DOHH2 (cell line): ENCODE results near the gene HTRA2.
A peak's percentile ranks its signal among the peaks of the same experiment; 100 is the strongest.

Experiments used
- H3F3A ChIP-seq: fragments of 200-600 bp; sonication (generic), shearing (Covaris generic); 2 replicates; pipeline ENCODE4 v1.6.0; 2016; ENCODE audit warnings: antibody characterized with exemption, mild to moderate bottlenecking; ENCODE audit not compliant: control insufficient read depth, insufficient read depth
- H3K27ac ChIP-seq: fragments of 200-600 bp; sonication (generic); 2 replicates; pipeline ENCODE4 v1.5.1; 2014; ENCODE audit warnings: low read depth, mild to moderate bottlenecking, low read length, moderate library complexity
- H3K27me3 ChIP-seq: fragments of 200-600 bp; sonication (generic); 2 replicates; pipeline ENCODE4 v1.6.1; 2014; ENCODE audit warnings: mild to moderate bottlenecking, low read length, mixed read lengths; ENCODE audit not compliant: control insufficient read depth
- H3K36me3 ChIP-seq: fragments of 200-600 bp; sonication (generic); 2 replicates; pipeline ENCODE4 v1.6.1; 2014; ENCODE audit warnings: mild to moderate bottlenecking, low read length, moderate library complexity, mixed read lengths; ENCODE audit not compliant: control insufficient read depth
- H3K4me1 ChIP-seq: fragments of 200-600 bp; sonication (generic); 2 replicates; pipeline ENCODE4 v1.6.1; 2014; ENCODE audit warnings: mild to moderate bottlenecking, low read length, mixed read lengths; ENCODE audit not compliant: control insufficient read depth
- H3K4me2 ChIP-seq: fragments of 200-600 bp; sonication (generic); 2 replicates; pipeline ENCODE4 v1.6.0; 2014; ENCODE audit warnings: mild to moderate bottlenecking, low read length, moderate library complexity
- H3K4me3 ChIP-seq: fragments of 200-600 bp; sonication (generic); 2 replicates; pipeline ENCODE4 v1.5.1; 2014; ENCODE audit warnings: mild to moderate bottlenecking, low read length, mixed read lengths
- H3K79me2 ChIP-seq: fragments of 200-600 bp; sonication (generic); 2 replicates; pipeline ENCODE4 v1.6.1; 2014; ENCODE audit warnings: mild to moderate bottlenecking, low read length, mixed read lengths; ENCODE audit not compliant: control insufficient read depth
- H3K9me2 ChIP-seq: fragments of 200-600 bp; sonication (generic); replicated peaks from 2 replicates; pipeline ENCODE4 v1.6.1; 2014; ENCODE audit warnings: mild to moderate bottlenecking, low read length, mixed read lengths; ENCODE audit not compliant: control insufficient read depth
- H3K9me3 ChIP-seq: fragments of 200-600 bp; sonication (generic); 2 replicates; pipeline ENCODE4 v1.6.1; 2014; ENCODE audit warnings: antibody characterized with exemption, low read length, mixed read lengths; ENCODE audit not compliant: control insufficient read depth, insufficient read depth
- H4K20me1 ChIP-seq: fragments of 200-600 bp; sonication (generic); 2 replicates; pipeline ENCODE4 v1.6.0; 2014; ENCODE audit warnings: low read depth, mild to moderate bottlenecking, antibody characterized with exemption, low read length, moderate library complexity; ENCODE audit not compliant: control insufficient read depth, insufficient read depth
- EZH2phosphoT487 ChIP-seq: fragments of 200-600 bp; sonication (generic); IDR thresholded peaks from 2 replicates; pipeline ENCODE4 v1.6.1; 2017; ENCODE audit warnings: borderline replicate concordance, mild to moderate bottlenecking, antibody characterized with exemption, low read length, moderate library complexity, mixed read lengths
- TF ChIP-seq, protein P1 (sequence below): fragments of 200-600 bp; sonication (generic); IDR thresholded peaks from one replicate; pipeline ENCODE4 v1.5.1; 2014; ENCODE audit warnings: antibody characterized with exemption, mild to moderate bottlenecking, low read depth, low read length; ENCODE audit not compliant: poor library complexity, severe bottlenecking

Gene HTRA2

DNA sequence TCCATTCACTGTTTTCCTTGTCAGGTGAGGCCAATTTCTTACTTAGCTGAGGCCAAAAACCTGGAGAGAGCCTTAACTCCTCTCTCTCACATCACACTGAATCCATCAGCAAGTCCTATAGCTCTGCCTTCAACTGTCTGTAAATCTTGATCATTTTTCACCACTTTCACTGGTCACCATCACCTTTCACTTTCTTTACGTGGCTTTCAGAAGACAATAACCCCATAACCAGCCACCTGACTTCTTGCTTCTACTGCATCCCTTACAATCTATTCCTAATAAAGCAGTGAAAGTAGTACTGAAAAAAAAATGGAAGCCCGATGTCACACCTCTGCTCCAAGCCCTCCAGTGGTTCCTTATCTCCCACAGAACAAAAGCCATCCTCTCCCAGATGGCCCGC lies 16.3 kb downstream of the HTRA2 start:
- TF ChIP-seq, protein P1, sequence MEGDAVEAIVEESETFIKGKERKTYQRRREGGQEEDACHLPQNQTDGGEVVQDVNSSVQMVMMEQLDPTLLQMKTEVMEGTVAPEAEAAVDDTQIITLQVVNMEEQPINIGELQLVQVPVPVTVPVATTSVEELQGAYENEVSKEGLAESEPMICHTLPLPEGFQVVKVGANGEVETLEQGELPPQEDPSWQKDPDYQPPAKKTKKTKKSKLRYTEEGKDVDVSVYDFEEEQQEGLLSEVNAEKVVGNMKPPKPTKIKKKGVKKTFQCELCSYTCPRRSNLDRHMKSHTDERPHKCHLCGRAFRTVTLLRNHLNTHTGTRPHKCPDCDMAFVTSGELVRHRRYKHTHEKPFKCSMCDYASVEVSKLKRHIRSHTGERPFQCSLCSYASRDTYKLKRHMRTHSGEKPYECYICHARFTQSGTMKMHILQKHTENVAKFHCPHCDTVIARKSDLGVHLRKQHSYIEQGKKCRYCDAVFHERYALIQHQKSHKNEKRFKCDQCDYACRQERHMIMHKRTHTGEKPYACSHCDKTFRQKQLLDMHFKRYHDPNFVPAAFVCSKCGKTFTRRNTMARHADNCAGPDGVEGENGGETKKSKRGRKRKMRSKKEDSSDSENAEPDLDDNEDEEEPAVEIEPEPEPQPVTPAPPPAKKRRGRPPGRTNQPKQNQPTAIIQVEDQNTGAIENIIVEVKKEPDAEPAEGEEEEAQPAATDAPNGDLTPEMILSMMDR = no peak
- no peak for TF ChIP-seq EZH2phosphoT487
- Histone ChIP-seq H3K9me3 (no peaks in the 10 kb centered on the region), H3K4me3 (no peak overlapping the region), H3K4me2 (no peak overlapping the region), H3K4me1 (peaks cover 4% of the 10 kb centered on the region; the same call in 1 of the 2 replicates), H4K20me1 (no peaks in the 10 kb centered on the region), H3K27me3 (peaks cover 39% of the 10 kb centered on the region), H3K9me2 (no peaks in the 10 kb centered on the region), H3K27ac (no peak overlapping the region), H3F3A (no peaks in the 10 kb centered on the region), H3K36me3 (no peaks in the 10 kb centered on the region), H3K79me2 (no peaks in the 10 kb centered on the region)

DNA sequence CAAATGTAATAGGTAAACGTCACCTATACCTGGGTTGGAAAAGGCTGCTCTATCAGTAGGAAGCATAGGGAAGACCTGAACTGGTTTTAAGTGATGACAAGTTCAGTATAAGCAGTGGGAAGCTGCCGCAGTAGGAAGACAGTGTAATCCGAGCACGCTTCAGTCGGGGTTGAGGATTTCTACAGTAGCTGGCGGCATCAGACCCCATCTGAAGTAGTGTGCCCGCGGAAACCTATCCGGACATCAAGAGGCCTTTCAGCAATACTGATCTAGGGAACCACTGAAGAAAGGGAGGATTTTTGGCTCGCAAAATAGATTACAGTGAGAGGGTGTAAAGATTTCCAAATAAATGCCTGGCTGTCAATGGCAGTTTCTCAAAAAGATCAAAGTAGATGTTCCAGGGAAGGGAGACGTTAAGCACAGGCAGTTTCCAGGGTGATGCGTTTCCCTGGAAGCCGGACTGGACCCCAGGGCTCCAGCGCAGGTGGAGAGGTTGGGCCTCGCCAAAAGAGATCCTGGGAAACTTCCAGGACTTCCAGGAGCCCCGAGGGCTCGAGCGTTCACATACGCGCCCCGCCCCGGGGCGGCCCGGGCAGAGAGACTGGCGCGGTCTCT lies 18.7 kb downstream of the HTRA2 start:
- Histone ChIP-seq H3K27me3 (peaks cover 44% of the 10 kb centered on the region), H4K20me1 (no peaks in the 10 kb centered on the region), H3K36me3 (no peaks in the 10 kb centered on the region), H3K4me1 (peaks cover 16% of the 10 kb centered on the region), H3K79me2 (no peaks in the 10 kb centered on the region), H3K4me3 (0 out of 2 replicates have a peak overlapping the region, but pooled peaks have one; percentile 16), H3K9me2 (no peaks in the 10 kb centered on the region), H3K9me3 (no peaks in the 10 kb centered on the region), H3K4me2 (peak overlapping the region; percentile 27; the same call in 1 of the 2 replicates), H3F3A (no peaks in the 10 kb centered on the region), H3K27ac (no peak overlapping the region)
- TF ChIP-seq, protein P1 = no peak
- TF ChIP-seq EZH2phosphoT487 = no peak

DNA sequence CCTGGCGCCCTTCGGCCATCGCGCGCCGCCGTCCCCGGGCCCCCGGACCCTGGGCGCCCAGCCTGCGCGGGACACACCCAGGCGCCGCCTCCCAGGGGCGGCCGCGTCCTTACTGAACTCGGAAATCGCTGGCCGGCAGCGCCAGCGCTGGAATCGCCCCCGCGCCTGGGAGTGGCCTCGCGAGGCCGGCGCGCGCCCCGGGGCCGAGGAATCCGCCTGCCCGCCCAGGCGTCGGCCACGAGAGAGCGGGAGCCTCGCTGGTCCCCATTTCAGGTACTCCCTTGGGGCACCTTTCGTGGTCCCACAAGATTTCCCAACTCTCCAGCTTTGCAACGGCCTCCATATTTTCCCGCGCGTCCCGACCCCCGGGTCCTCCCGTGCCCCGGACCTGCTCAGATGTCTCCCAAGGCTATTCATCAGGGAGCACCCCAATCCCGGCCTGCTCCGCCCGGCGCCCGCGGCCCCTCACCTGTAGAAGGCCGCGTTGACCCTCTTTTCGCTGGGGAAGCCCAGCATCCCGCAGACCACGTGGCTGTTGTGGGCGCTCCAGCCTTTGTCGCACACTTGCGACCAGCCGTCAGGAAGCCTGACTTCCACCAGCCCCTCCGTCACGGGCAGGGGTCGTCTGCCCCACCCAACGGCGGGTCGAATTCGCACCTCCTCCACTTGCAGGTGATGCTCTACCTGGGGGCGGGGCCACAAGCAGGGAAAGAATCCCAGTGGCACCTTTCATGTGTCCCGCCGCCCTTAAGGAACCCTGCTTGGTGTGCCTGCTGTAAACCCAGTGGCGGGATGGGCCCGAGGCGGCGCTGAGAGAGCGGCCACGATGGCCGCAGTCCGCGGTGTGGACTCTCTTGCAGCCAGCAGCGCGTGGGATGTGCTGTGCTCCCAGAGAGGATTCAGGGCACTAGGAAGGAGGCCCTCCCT lies 19.4 kb downstream of the HTRA2 start:
- Histone ChIP-seq H3K4me1 (peaks cover 23% of the 10 kb centered on the region), H3K9me3 (no peaks in the 10 kb centered on the region), H4K20me1 (no peaks in the 10 kb centered on the region), H3K4me3 (0 out of 2 replicates have a peak overlapping the region, but pooled peaks have one; percentile 16), H3K27me3 (peaks cover 44% of the 10 kb centered on the region), H3F3A (no peaks in the 10 kb centered on the region), H3K9me2 (no peaks in the 10 kb centered on the region), H3K79me2 (no peaks in the 10 kb centered on the region), H3K4me2 (peak overlapping the region; percentile 27; the same call in 1 of the 2 replicates), H3K36me3 (no peaks in the 10 kb centered on the region), H3K27ac (no peak overlapping the region)
- peak; percentile 77; the same call in 1 of the 2 replicates for TF ChIP-seq EZH2phosphoT487
- TF ChIP-seq, protein P1 = no peak
